ENCODE measurements around the gene GABRG3.

GABRG3 gene

DNA sequence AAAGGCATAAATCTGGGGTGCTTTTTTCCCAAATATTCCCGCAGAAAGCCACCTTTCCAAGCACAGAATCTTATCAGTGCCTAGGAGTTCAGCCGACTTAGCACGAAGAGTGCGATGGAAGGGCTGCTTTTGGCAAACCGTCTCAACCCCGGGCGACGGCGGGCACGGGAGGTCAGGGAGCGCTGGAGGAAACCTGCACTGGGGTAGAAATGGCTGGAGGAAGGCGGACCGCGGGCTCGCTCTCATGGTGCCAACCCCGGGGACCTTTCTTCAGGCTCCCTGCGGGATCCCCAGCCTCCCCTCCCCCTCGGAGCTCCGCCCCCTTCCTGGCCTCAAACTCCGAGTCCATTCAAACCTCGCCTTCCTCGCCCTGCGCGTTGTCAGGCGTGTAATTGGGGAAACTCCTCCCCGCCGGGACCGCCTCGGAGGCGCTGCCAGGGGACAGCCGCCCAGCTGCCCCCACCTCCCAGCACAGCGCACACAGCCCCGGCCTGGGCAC is at the start of gene GABRG3:
Gene GABRG3, plus strand, starts transcription at position 470 of the 499 bp plus-strand sequence.
- DNase-seq (ENCODE audit: low read depth) = no peak

DNA sequence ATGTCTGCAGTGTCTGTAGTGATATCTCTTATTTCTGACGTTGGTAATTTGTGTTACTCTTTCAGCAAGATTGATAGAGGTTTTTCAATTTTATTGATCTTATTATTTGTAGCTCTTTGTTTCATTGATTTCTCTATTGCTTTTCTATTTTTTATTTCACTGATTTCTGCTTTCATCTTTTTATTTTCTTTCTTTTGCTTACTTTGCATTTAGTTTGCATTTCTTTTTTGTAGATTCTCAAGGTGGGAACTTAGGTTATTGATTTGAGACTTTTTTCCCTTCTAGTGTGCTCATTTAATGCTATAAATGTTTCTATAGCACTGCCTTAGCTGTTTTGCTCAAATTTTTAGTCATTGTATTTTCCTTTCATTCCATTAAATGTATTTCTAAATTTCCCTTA is 49.5 kb upstream of the GABRG3 start:
- no peak for DNase-seq (ENCODE audit: low read depth)

- no peak for DNase-seq (ENCODE audit: low read depth)
Observed at GRCh38 chr15:26926081-26926480, 44.9 kb upstream of the GABRG3 start.

DNA sequence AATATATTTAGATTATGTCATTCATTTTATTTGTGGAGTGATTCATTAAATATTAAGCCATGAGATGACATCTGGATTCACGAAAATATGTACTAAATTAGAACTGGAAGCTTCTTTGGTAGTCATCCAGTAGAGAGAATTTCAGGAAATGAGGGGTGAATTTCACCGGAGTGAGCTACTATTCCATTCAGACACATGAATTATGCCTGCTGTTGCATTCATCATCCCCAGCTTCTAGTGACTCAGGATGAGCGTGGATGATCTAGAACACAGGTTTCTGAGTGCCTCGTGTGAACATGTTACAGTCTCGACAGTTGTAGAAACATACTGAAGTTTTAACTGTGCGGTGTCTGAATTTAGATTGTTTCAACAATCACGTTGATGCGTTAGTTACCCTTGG is 42.9 kb upstream of the GABRG3 start:
- DNase-seq (ENCODE audit: low read depth) = no peak

DNA sequence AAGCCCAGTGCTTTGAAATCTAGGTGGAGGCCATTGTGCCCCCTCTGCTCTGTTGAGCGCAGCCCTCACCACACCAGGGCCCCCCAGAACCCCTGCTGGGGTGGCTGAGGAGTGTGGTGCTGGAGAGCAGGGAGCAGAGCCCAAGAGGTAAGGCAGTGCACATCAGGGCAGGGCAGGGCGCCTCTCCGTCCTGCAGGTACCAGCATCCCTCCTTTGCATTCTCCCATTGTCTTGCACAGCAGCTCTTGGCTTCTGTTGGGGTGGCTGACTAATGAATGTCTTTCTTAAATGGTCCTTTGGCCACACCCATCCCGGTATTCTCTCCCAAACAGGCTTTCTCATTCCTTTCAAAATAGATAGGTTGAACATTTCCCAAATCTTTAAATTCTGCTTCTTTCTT is 41.4 kb upstream of the GABRG3 start:
- no peak for DNase-seq (ENCODE audit: low read depth)

- no peak for DNase-seq (ENCODE audit: low read depth)
Observed at GRCh38 chr15:26934848-26935247, 36.1 kb upstream of the GABRG3 start.

GRCh38 chr15:26935322-26935721 is 35.7 kb upstream of the GABRG3 start:
- no peak for DNase-seq (ENCODE audit: low read depth)

- DNase-seq (ENCODE audit: low read depth) = no peak
Observed at GRCh38 chr15:26936502-26936901, 34.5 kb upstream of the GABRG3 start.

GRCh38 chr15:26937134-26937533 is 33.8 kb upstream of the GABRG3 start:
- DNase-seq (ENCODE audit: low read depth) = no peak

DNA sequence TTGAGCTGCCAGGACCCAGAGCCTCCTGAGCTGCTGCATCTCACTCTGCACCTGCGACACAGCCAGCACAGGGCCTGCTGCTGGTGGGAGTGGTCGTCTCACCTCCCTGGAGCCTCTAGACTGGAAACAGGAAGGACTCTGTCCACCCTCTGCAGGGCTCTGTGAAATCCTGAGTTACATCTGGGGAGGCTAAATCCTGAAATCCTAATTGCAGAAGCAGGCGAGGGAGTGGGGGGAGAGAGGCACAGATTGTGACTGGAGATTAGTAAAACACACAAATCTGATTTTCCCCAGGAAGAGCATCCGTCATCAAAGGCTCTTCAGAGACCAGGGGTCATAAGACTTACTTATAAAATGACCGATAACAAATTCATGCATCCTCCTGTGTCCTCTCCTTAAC is 31.6 kb upstream of the GABRG3 start:
- DNase-seq (ENCODE audit: low read depth) = no peak

- no peak for DNase-seq (ENCODE audit: low read depth)
Observed at GRCh38 chr15:26941489-26941888, 29.5 kb upstream of the GABRG3 start.

DNA sequence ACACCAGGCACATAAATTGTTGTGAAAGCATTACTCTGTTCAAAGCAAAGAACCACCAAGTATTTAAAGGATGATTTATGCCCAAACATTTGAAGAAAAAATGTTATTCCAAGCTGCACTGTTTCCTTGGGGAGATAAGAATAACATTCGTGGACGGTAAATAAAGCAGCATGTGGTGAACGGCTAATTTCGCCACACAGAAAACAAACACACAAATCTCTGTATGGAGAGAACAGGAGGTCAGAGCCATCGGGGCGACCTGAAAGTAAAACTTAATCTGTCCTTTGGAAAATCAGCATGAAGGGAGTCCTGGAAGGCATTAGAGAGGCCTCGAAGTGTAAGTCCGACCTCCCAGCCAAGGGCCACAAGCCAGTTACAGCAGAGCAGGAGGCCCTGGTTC is 27.1 kb upstream of the GABRG3 start:
- DNase-seq (ENCODE audit: low read depth) = no peak

DNA sequence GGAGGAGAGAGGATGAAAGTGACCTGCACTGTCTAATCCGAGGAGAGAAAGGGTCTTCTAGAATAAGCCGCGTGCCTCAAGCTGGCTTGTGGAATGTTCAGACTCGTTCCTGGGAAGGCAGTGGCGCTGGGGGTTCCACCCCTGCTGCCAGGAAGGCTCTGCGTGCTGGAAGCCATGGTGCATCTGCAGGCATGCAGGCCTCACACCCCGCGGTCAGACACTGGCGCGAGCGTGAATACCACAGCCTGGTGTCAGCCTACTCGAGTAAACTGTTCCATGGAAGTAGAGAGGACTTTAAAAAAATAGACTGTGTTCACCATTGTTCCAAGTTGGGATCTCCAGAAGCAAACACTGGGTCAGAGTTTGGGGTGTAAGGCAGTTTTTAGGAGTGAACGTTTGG is 25.9 kb upstream of the GABRG3 start:
- DNase-seq (ENCODE audit: low read depth) = no peak

- DNase-seq (ENCODE audit: low read depth) = no peak
Observed at GRCh38 chr15:26950001-26950400, 21.0 kb upstream of the GABRG3 start.

GRCh38 chr15:26954403-26954802 is 16.6 kb upstream of the GABRG3 start:
- no peak for DNase-seq (ENCODE audit: low read depth)

DNA sequence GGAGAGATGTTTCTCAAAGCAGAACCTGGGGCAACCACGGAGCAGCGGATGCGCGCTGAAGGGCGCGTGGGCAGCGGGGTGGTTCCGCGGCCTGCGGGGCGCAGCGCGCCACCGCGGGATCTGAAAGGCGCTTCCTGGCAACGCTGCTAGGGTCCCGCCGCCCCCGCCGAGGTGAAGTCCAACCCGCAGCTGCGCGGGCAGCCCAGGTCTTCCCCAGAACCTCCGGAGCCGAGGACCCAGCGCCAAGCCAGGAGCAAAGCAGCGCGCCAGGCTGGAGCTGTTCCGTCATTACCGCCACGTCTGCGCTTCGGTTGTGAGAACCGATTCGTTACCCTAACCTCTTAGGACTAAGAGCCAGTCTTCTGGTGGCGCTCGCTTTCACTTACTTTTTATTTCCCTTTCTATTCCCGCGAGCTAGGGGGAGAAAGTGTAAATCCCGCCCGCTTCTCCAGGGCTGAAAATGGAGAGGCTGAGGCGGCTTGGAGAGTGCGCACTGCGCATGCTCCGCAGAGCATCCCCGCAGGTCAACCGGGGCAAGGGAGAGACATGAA is 3.2 kb upstream of the GABRG3 start:
- no peak for DNase-seq (ENCODE audit: low read depth)

GRCh38 chr15:26968806-26969205 is 2.2 kb upstream of the GABRG3 start:
- no peak for DNase-seq (ENCODE audit: low read depth)

DNA sequence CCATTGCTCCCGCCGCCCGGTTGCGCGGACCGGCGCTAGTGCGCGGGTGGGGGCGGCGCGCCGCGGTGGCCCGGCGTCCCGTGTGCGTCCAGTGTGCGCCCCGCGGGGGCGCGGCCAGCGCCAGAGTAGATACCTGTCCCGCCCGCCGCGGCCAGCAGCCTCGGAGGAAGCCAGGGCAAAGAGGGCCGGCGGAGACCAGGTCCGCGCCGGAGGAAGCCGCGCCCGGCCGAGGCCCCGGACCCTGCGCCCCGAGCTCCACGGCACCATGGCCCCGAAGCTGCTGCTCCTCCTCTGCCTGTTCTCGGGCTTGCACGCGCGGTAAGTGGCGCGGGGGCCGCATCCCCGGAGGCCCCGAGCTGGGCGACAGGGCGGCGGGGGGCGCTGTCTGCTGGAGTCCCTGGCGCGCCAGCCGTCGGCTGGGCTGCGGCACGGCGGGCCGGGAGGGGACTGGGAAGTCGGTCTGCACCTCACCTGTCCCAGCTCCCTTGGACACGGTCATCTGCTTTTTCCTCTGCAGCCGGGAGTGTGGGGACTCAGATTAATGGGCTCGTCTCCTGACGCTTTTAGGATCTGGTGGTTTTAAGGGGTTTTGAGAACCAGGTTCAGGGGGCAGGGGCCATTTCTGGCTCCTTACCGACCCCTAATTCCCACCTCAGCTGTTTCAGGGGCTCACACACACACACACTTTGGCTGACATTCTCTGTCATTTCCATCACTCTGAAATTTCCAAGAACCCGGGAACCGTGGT is 464 bp downstream of the GABRG3 start:
- no peak for DNase-seq (ENCODE audit: low read depth)

DNA sequence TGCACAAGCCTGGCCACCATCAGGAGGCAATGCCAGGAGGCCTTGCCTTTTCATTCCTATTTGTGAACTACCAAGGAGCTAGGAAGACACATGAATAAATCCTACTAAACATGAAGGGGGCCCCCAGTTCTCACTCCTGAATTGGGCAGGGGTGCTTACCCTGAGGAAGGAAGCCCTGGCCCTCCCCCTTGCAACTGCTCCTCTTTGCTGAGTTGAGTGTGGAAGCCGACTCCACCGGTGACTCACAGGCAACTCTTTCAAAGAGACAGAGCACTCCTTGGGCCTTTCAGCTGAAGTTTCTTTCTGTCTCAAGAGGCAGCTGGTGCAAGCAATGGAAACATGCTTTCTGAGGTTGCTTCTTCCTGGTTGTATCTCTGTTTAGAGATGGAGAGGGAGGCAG is 1.7 kb downstream of the GABRG3 start:
- DNase-seq (ENCODE audit: low read depth) = no peak

- DNase-seq (ENCODE audit: low read depth) = no peak
Observed at GRCh38 chr15:26974120-26974780, 3.3 kb downstream of the GABRG3 start.

DNA sequence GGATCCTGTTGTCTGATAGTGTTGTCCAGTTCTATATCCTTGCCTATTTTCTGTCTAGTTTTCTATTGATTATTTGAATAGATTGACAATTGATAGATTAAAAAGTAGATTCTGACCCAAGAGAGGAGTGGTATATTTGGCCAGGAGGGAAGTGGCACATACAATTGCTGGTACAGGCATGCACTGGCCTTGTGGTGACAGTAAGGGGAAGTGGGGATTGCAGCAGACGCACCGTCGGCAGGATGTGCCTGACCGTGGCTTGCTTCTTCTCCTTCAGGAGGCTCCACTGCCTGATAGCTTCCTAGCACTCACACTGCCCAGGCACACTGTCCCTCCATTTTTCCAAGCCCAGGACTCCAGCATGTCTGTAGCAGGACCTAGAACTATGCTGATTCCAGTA is 10.5 kb downstream of the GABRG3 start:
- no peak for DNase-seq (ENCODE audit: low read depth)

DNA sequence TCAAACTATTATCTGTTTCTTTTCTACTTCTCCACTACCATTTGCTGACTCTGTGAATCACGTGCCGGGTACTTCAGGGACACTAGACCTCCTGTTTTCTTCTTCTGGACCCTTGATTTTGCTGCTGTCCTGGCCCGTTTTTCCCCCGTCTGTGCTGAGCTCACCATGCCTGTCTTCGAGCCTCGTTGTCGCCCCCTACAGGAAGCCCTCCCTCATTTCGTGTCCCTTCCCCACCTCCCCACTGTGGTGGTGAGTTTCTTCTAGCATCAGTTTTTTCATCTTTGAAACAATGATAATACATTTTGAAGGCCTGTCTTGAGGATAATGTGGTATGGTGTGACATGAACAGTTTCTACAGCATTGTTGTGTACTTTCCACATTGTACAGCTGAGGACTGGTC is 12.8 kb downstream of the GABRG3 start:
- no peak for DNase-seq (ENCODE audit: low read depth)

DNA sequence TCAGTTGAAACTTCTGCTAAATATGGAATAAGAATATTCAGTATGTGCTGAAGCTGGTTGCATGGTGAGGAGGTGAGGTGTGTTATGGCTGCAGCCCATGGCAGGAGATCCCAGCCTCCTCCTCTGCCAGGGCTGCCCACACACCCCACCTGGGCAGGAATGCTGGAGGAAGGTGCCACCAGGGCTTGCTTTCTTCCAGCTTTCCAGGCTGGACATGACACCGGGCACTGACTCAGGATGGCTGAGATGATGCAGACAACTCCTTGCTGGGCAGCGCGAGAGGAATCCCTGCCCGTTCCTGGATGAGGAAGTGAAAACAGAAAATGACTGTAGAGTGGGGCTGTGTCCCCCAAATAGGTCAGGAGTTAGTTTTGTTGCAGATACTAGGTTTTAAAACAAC is 14.1 kb downstream of the GABRG3 start:
- no peak for DNase-seq (ENCODE audit: low read depth)

All from stimulated activated CD8-positive, alpha-beta memory T cell treated with anti-CD3 and anti-CD28 coated beads, Interleukin-7, amount 100 ng/mL, for 24 hours (primary cell).